IPS-NIHi7 (cell line): Measurements from ENCODE around the gene PDCD2L.
"Not testable (repeated sequence)": the region's sequence is repeated elsewhere in the genome, so short reads cannot be mapped to it uniquely, and the experiment has no call there.

Experiments used
- DNase-seq: peaks from one replicate; pipeline ENCODE4 v3.0.0; 2012; ENCODE audit warnings: mixed read lengths; ENCODE audit errors: extremely low spot score

PDCD2L gene

GRCh38 chr19:34411216-34411615, 7.0 kb downstream of the PDCD2L start:
- DNase-seq, result no peak

GRCh38 chr19:34416021-34416545, 11.9 kb downstream of the PDCD2L start:
- DNase-seq, result no peak

- DNase-seq, result no peak
Observed at GRCh38 chr19:34418300-34418699, 14.1 kb downstream of the PDCD2L start.

- DNase-seq, result no peak
Observed at GRCh38 chr19:34426096-34426661, 22.0 kb downstream of the PDCD2L start.

GRCh38 chr19:34428549-34429285, 24.5 kb downstream of the PDCD2L start:
- DNase-seq, result peak; percentile 53

- no peak for DNase-seq
Observed at GRCh38 chr19:34429553-34429952, 25.4 kb downstream of the PDCD2L start.

GRCh38 chr19:34430738-34431625, 26.8 kb downstream of the PDCD2L start:
- peak; percentile 65 for DNase-seq

- no peak for DNase-seq
Observed at GRCh38 chr19:34431681-34432402, 27.6 kb downstream of the PDCD2L start.

GRCh38 chr19:34432797-34433196, 28.6 kb downstream of the PDCD2L start:
- no peak for DNase-seq

GRCh38 chr19:34436716-34437115, 32.5 kb downstream of the PDCD2L start:
- no peak for DNase-seq

- no peak for DNase-seq
Observed at GRCh38 chr19:34448191-34448590, 44.0 kb downstream of the PDCD2L start.

GRCh38 chr19:34452723-34453122, 48.5 kb downstream of the PDCD2L start:
- DNase-seq, result no peak

- no peak for DNase-seq
Observed at GRCh38 chr19:34454091-34454490, 49.9 kb downstream of the PDCD2L start.

- no peak for DNase-seq
Observed at GRCh38 chr19:34454685-34455084, 50.5 kb downstream of the PDCD2L start.

GRCh38 chr19:34455783-34456480, 51.7 kb downstream of the PDCD2L start:
- DNase-seq, result not testable (repeated sequence)

GRCh38 chr19:34457446-34457845, 53.2 kb downstream of the PDCD2L start:
- no peak for DNase-seq

- no peak for DNase-seq
Observed at GRCh38 chr19:34458677-34459076, 54.5 kb downstream of the PDCD2L start.

- no peak for DNase-seq
Observed at GRCh38 chr19:34459614-34460013, 55.4 kb downstream of the PDCD2L start.

GRCh38 chr19:34461375-34462100, 57.3 kb downstream of the PDCD2L start:
- no peak for DNase-seq

GRCh38 chr19:34464785-34465184, 60.6 kb downstream of the PDCD2L start:
- not testable (repeated sequence) for DNase-seq
